Stimulated activated effector memory CD8-positive, alpha-beta T cell treated with anti-CD3 and anti-CD28 coated beads, Interleukin-12 subunit alpha, Interleukin-12 subunit beta, amount 100 ng/mL, for 72 hours (primary cell): ENCODE data around the gene TSKU.
A peak's percentile ranks its signal among the peaks of the same experiment; 100 is the strongest.
"Not testable (repeated sequence)": the region's sequence is repeated elsewhere in the genome, so short reads cannot be mapped to it uniquely, and the experiment has no call there.

Experiments used
- ATAC-seq: fragments of 150-1000 bp; cut with Tn5 transposase; 2 replicates; pipeline ENCODE4 v1.10.0; 2021
- DNase-seq, 2 donors: peaks; one replicate each; pipeline ENCODE4 v3.0.0; 2021 to 2022; ENCODE audit warnings: low spot score in 2 of 2
- H3K27ac Mint-ChIP-seq: one replicate; pipeline ENCODE4 v1.8.0; 2022; ENCODE audit warnings: mild to moderate bottlenecking, mixed read lengths
- H3K36me3 Mint-ChIP-seq: one replicate; pipeline ENCODE4 v1.8.0; 2022; ENCODE audit warnings: mild to moderate bottlenecking, mixed read lengths
- H3K4me1 Mint-ChIP-seq: one replicate; pipeline ENCODE4 v1.8.0; 2022; ENCODE audit warnings: mixed read lengths
- H3K4me3 Mint-ChIP-seq: one replicate; pipeline ENCODE4 v1.8.0; 2022; ENCODE audit warnings: mild to moderate bottlenecking, mixed read lengths
- H3K9me3 Mint-ChIP-seq: one replicate; pipeline ENCODE4 v1.8.0; 2022; ENCODE audit warnings: mixed read lengths

Gene TSKU

GRCh38 chr11:76783294-76783895, at the start of gene TSKU:
TSS of gene TSKU (plus strand) at chr11:76783356. CDS start at chr11:76795617, 12,261 bp downstream.
- DNase-seq (no peak), ATAC-seq (peak; percentile 33)
- Mint-ChIP-seq H3K4me1 (peaks cover 37% of the 10 kb centered on the region), H3K27ac (peak within 1 kb of the TSS; percentile 35), H3K9me3 (no peaks in the 10 kb centered on the region), H3K4me3 (peak within 1 kb of the TSS; percentile 69), H3K36me3 (peaks cover 6% of the 10 kb centered on the region)

- not testable (repeated sequence) for H3K4me3 Mint-ChIP-seq, H3K4me1 Mint-ChIP-seq, H3K36me3 Mint-ChIP-seq, H3K9me3 Mint-ChIP-seq, H3K27ac Mint-ChIP-seq
- ATAC-seq (peak; percentile 67), DNase-seq (peak; percentile 27 to 54)
Observed at GRCh38 chr11:76733906-76734305, 49.2 kb upstream of the TSKU start.

- Mint-ChIP-seq H3K4me1 (no peaks in the 10 kb centered on the region), H3K9me3 (no peaks in the 10 kb centered on the region), H3K27ac (no peak overlapping the region), H3K4me3 (no peak overlapping the region), H3K36me3 (no peaks in the 10 kb centered on the region)
- no peak for DNase-seq
- ATAC-seq: no peak
Observed at GRCh38 chr11:76734456-76735420, 48.4 kb upstream of the TSKU start.

GRCh38 chr11:76735841-76736240, 47.3 kb upstream of the TSKU start:
- Mint-ChIP-seq H3K27ac (no peak overlapping the region), H3K4me3 (no peak overlapping the region), H3K36me3 (no peaks in the 10 kb centered on the region), H3K9me3 (no peaks in the 10 kb centered on the region), H3K4me1 (no peaks in the 10 kb centered on the region)
- ATAC-seq (no peak), DNase-seq (no peak)

GRCh38 chr11:76736266-76736665, 46.9 kb upstream of the TSKU start:
- Mint-ChIP-seq H3K4me1 (no peaks in the 10 kb centered on the region), H3K36me3 (no peaks in the 10 kb centered on the region)

GRCh38 chr11:76736773-76737495, 46.2 kb upstream of the TSKU start:
- no peak for DNase-seq
- Mint-ChIP-seq H3K36me3 (no peaks in the 10 kb centered on the region), H3K27ac (no peak overlapping the region), H3K4me3 (no peak overlapping the region), H3K4me1 (no peaks in the 10 kb centered on the region), H3K9me3 (no peaks in the 10 kb centered on the region)
- ATAC-seq: no peak

More at GRCh38 chr11:76736266-76736665, 46.9 kb upstream of the TSKU start:
- no peak for ATAC-seq
- Mint-ChIP-seq H3K4me3 (no peak overlapping the region), H3K9me3 (no peaks in the 10 kb centered on the region), H3K27ac (no peak overlapping the region)
- no peak for DNase-seq

- ATAC-seq: no peak
- Mint-ChIP-seq H3K4me1 (no peaks in the 10 kb centered on the region), H3K9me3 (no peaks in the 10 kb centered on the region), H3K4me3 (no peak overlapping the region), H3K36me3 (no peaks in the 10 kb centered on the region), H3K27ac (no peak overlapping the region)
- no peak for DNase-seq
Observed at GRCh38 chr11:76738618-76739240, 44.4 kb upstream of the TSKU start.

- Mint-ChIP-seq H3K4me3 (no peak overlapping the region), H3K9me3 (no peaks in the 10 kb centered on the region), H3K27ac (no peak overlapping the region)
Observed at GRCh38 chr11:76739798-76740197, 43.4 kb upstream of the TSKU start.

GRCh38 chr11:76740772-76741171, 42.4 kb upstream of the TSKU start:
- Mint-ChIP-seq H3K9me3 (no peaks in the 10 kb centered on the region), H3K27ac (no peak overlapping the region), H3K4me1 (no peaks in the 10 kb centered on the region), H3K36me3 (no peaks in the 10 kb centered on the region), H3K4me3 (no peak overlapping the region)
- ATAC-seq: no peak
- DNase-seq: no peak

More at GRCh38 chr11:76739798-76740197, 43.4 kb upstream of the TSKU start:
- Mint-ChIP-seq H3K4me1 (no peaks in the 10 kb centered on the region), H3K36me3 (no peaks in the 10 kb centered on the region)
- no peak for DNase-seq
- ATAC-seq: no peak

- no peaks in the 10 kb centered on the region for H3K9me3 Mint-ChIP-seq
- no peak for ATAC-seq
- no peak for DNase-seq
- no peak overlapping the region for H3K27ac Mint-ChIP-seq
- no peaks in the 10 kb centered on the region for H3K36me3 Mint-ChIP-seq
- H3K4me3 Mint-ChIP-seq: no peak overlapping the region
- no peaks in the 10 kb centered on the region for H3K4me1 Mint-ChIP-seq
Observed at GRCh38 chr11:76742902-76743301, 40.3 kb upstream of the TSKU start.

- Mint-ChIP-seq H3K36me3 (no peaks in the 10 kb centered on the region), H3K9me3 (no peaks in the 10 kb centered on the region), H3K4me1 (no peaks in the 10 kb centered on the region), H3K4me3 (no peak overlapping the region), H3K27ac (peak overlapping the region; percentile 37)
- DNase-seq: no peak
- no peak for ATAC-seq
Observed at GRCh38 chr11:76744186-76745043, 38.7 kb upstream of the TSKU start.

GRCh38 chr11:76745044-76745376, 38.1 kb upstream of the TSKU start:
- Mint-ChIP-seq H3K9me3 (no peaks in the 10 kb centered on the region), H3K4me3 (no peak overlapping the region)
- no peak for ATAC-seq

GRCh38 chr11:76745561-76746207, 37.5 kb upstream of the TSKU start:
- H3K27ac Mint-ChIP-seq: no peak overlapping the region
- DNase-seq (no peak), ATAC-seq (no peak)
- H3K4me1 Mint-ChIP-seq: no peaks in the 10 kb centered on the region
- H3K36me3 Mint-ChIP-seq: no peaks in the 10 kb centered on the region
- H3K4me3 Mint-ChIP-seq: no peak overlapping the region
- no peaks in the 10 kb centered on the region for H3K9me3 Mint-ChIP-seq

More at GRCh38 chr11:76745044-76745376, 38.1 kb upstream of the TSKU start:
- H3K4me1 Mint-ChIP-seq: no peaks in the 10 kb centered on the region
- no peak for DNase-seq
- no peak overlapping the region for H3K27ac Mint-ChIP-seq
- H3K36me3 Mint-ChIP-seq: no peaks in the 10 kb centered on the region
